22Rv1 (cell line): ENCODE measurements around the gene SREBF1.
A peak's percentile ranks its signal among the peaks of the same experiment; 100 is the strongest.

Experiments
- H3K27ac ChIP-seq: fragments of 450-650 bp; 2 replicates; pipeline ENCODE4 v1.5.1; 2017
- CTCF ChIP-seq: fragments of 450-650 bp; IDR thresholded peaks from 2 replicates; pipeline ENCODE4 v1.5.1; 2017; ENCODE audit warnings: mild to moderate bottlenecking
- ZFX ChIP-seq: fragments of 450-650 bp; IDR thresholded peaks from 2 replicates; pipeline ENCODE4 v1.6.1; 2017; ENCODE audit warnings: antibody characterized with exemption, borderline replicate concordance

SREBF1 gene

GRCh38 chr17:17808706-17809432, 27.9 kb downstream of the SREBF1 start:
- TF ChIP-seq ZFX = no peak
- TF ChIP-seq CTCF = no peak
- H3K27ac ChIP-seq = peak overlapping the region; percentile 95

- peak overlapping the region; percentile 95 for H3K27ac ChIP-seq
Observed at GRCh38 chr17:17808200-17808599, 28.6 kb downstream of the SREBF1 start.

- H3K27ac ChIP-seq = peak overlapping the region; percentile 95
- no peak for TF ChIP-seq ZFX
- TF ChIP-seq CTCF = no peak
Observed at GRCh38 chr17:17807440-17807839, 29.3 kb downstream of the SREBF1 start.

- peak overlapping the region; percentile 43; the same call in 1 of the 2 replicates for H3K27ac ChIP-seq
- TF ChIP-seq CTCF = no peak
- TF ChIP-seq ZFX = no peak
Observed at GRCh38 chr17:17806611-17807274, 30.0 kb downstream of the SREBF1 start.

GRCh38 chr17:17806035-17806434, 30.8 kb downstream of the SREBF1 start:
- TF ChIP-seq ZFX (no peak), CTCF (no peak)
- peak overlapping the region; percentile 43; the same call in 1 of the 2 replicates for H3K27ac ChIP-seq

- no peak overlapping the region for H3K27ac ChIP-seq
- TF ChIP-seq ZFX = no peak
- no peak for TF ChIP-seq CTCF
Observed at GRCh38 chr17:17805575-17805974, 31.2 kb downstream of the SREBF1 start.

- H3K27ac ChIP-seq = no peak overlapping the region
- no peak for TF ChIP-seq ZFX
- TF ChIP-seq CTCF = no peak
Observed at GRCh38 chr17:17804007-17804406, 32.8 kb downstream of the SREBF1 start.
